ENCODE data around the gene ERO1A.

Gene ERO1A

DNA sequence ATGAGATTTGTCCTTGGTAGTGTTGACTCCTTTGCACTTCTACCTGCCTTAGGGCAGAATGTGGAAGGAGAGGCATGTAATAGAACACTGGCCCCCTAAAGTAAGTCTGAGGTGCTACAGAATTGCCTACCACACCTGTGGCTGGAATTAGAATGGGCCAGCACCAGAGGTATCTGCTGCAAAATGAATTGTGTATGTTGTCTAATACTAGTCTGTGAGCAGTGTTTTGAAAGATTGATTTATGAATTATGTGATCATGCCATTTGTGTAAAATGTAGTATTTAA, 28.9 kb upstream of the ERO1A start:
- no peaks in the 10 kb centered on the region for H3K79me2 ChIP-seq
- no peak overlapping the region for H3K4me2 ChIP-seq (ENCODE audit: low read length)
- H3K27ac ChIP-seq = no peak overlapping the region
- peaks cover 2% of the 10 kb centered on the region for H3K36me3 ChIP-seq (ENCODE audit: control insufficient read depth, insufficient read depth, low read length)
- no peak overlapping the region for H2AFZ ChIP-seq
- TF ChIP-seq, protein P1, sequence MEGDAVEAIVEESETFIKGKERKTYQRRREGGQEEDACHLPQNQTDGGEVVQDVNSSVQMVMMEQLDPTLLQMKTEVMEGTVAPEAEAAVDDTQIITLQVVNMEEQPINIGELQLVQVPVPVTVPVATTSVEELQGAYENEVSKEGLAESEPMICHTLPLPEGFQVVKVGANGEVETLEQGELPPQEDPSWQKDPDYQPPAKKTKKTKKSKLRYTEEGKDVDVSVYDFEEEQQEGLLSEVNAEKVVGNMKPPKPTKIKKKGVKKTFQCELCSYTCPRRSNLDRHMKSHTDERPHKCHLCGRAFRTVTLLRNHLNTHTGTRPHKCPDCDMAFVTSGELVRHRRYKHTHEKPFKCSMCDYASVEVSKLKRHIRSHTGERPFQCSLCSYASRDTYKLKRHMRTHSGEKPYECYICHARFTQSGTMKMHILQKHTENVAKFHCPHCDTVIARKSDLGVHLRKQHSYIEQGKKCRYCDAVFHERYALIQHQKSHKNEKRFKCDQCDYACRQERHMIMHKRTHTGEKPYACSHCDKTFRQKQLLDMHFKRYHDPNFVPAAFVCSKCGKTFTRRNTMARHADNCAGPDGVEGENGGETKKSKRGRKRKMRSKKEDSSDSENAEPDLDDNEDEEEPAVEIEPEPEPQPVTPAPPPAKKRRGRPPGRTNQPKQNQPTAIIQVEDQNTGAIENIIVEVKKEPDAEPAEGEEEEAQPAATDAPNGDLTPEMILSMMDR (IDR thresholded peaks at IDR 0.05) = no peak
- H3K9ac ChIP-seq = no peak overlapping the region
- no peaks in the 10 kb centered on the region for H3K9me3 ChIP-seq (ENCODE audit: control insufficient read depth, low read length)
- H3K4me1 ChIP-seq = no peaks in the 10 kb centered on the region
- no peak overlapping the region for H3K4me3 ChIP-seq (ENCODE audit: low read depth, low read length)
- H3K27me3 ChIP-seq (ENCODE audit: control insufficient read depth, insufficient read depth, low read length) = no peaks in the 10 kb centered on the region

DNA sequence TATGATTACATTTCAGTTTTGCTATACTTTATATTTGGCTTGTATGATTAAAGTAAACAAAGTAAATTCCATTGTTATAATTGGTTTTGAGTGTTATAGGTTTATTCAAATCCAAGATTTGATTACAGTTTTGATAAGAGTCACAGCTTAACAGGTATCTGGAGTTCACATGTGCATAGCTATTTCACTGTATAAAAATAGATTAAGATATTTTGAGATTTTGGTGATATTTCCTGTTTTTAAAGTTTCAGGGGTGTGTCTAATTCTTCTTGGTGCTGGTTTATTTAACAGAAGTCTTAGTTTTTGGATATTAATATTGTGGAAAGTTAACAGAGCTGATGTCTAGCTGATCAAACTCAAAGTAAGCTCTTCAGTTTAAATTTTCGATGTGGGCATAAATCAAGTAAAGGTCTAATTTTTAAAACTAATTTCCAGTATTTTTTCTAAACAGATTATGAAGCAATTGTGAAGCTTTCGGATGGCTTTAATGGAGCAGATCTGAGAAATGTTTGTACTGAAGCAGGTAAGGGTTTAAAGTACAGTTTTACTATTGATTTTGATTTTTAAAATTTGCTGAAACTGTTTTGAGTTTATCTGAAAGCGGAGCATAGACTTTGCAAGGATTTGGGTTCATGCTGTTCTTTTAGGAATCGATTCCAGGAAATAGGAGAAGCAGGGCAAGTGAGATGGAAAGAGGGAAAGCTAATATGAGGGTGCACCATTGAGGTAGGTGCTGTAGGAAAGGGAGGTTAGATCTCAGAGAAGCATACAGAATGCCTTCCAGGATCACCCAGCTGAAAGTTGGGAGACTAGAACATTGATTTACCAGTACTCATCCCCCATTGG, 28.4 kb upstream of the ERO1A start:
- Histone ChIP-seq H3K4me3 (ENCODE audit: low read depth, low read length) (no peak overlapping the region), H3K27me3 (ENCODE audit: control insufficient read depth, insufficient read depth, low read length) (no peaks in the 10 kb centered on the region), H3K36me3 (ENCODE audit: control insufficient read depth, insufficient read depth, low read length) (peaks cover 2% of the 10 kb centered on the region), H3K9me3 (ENCODE audit: control insufficient read depth, low read length) (no peaks in the 10 kb centered on the region), H3K9ac (no peak overlapping the region), H3K27ac (no peak overlapping the region), H2AFZ (no peak overlapping the region), H3K4me2 (ENCODE audit: low read length) (no peak overlapping the region), H3K79me2 (no peaks in the 10 kb centered on the region), H3K4me1 (no peaks in the 10 kb centered on the region)
- TF ChIP-seq, protein P1 (IDR thresholded peaks at IDR 0.05) = no peak

GRCh38 chr14:52716155-52716554, 20.8 kb upstream of the ERO1A start:
- H3K4me2 ChIP-seq (ENCODE audit: low read length) = no peak overlapping the region
- TF ChIP-seq, protein P1 (IDR thresholded peaks at IDR 0.05) = no peak
- H3K4me1 ChIP-seq = no peaks in the 10 kb centered on the region
- no peak overlapping the region for H3K27ac ChIP-seq
- H3K79me2 ChIP-seq = peaks cover 3% of the 10 kb centered on the region
- no peaks in the 10 kb centered on the region for H3K9me3 ChIP-seq (ENCODE audit: control insufficient read depth, low read length)
- no peak overlapping the region for H2AFZ ChIP-seq
- H3K4me3 ChIP-seq (ENCODE audit: low read depth, low read length) = no peak overlapping the region
- H3K27me3 ChIP-seq (ENCODE audit: control insufficient read depth, insufficient read depth, low read length) = no peaks in the 10 kb centered on the region
- no peak overlapping the region for H3K9ac ChIP-seq
- no peaks in the 10 kb centered on the region for H3K36me3 ChIP-seq (ENCODE audit: control insufficient read depth, insufficient read depth, low read length)

DNA sequence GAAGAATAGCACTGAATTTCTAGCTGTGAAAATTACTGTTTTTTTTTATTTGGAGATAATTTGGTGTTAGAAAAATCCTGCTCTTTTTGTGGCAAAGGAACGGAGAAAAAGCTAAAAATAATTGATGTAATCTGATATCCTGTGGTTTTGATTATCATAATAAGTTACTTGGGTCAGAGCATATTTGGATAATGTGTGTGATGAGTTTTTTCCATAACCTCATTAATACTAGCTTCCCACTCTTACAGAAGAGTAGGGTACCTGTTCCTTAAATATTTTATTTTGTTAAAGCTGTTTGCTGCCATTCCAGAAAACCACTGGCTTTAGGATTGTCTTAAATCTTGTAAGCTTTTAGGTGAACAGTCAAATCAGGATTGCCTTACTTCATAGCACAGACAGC, 16.3 kb upstream of the ERO1A start:
- no peak overlapping the region for H2AFZ ChIP-seq
- H3K4me1 ChIP-seq = peaks cover 13% of the 10 kb centered on the region
- peaks cover 16% of the 10 kb centered on the region for H3K79me2 ChIP-seq
- no peak overlapping the region for H3K4me2 ChIP-seq (ENCODE audit: low read length)
- no peak overlapping the region for H3K27ac ChIP-seq
- TF ChIP-seq, protein P1 (IDR thresholded peaks at IDR 0.05) = no peak
- H3K36me3 ChIP-seq (ENCODE audit: control insufficient read depth, insufficient read depth, low read length) = no peaks in the 10 kb centered on the region
- H3K4me3 ChIP-seq (ENCODE audit: low read depth, low read length) = no peak overlapping the region
- H3K9ac ChIP-seq = no peak overlapping the region
- H3K27me3 ChIP-seq (ENCODE audit: control insufficient read depth, insufficient read depth, low read length) = no peaks in the 10 kb centered on the region
- H3K9me3 ChIP-seq (ENCODE audit: control insufficient read depth, low read length) = no peaks in the 10 kb centered on the region
